HEK293 (cell line): Measurements from ENCODE around the gene EN1.
A peak's percentile ranks its signal among the peaks of the same experiment; 100 is the strongest.

Experiments used
- KLF8 ChIP-seq: fragments of 450-650 bp; formaldehyde crosslinking; IDR thresholded peaks from 2 replicates; pipeline ENCODE4 v1.5.1; 2016; ENCODE audit warnings: missing biosample characterization, missing genetic modification characterization
- OSR2 ChIP-seq: fragments of 450-650 bp; formaldehyde crosslinking; IDR thresholded peaks from 2 replicates; pipeline ENCODE4 v1.5.1; 2016; ENCODE audit warnings: missing biosample characterization, missing genetic modification characterization
- SETDB1 ChIP-seq: IDR thresholded peaks from one replicate; pipeline ENCODE4 v1.6.1; 2017; ENCODE audit warnings: mild to moderate bottlenecking, low read length, moderate library complexity, mixed read lengths; ENCODE audit not compliant: insufficient read length
- ZFP37 ChIP-seq: fragments of 450-650 bp; formaldehyde crosslinking; IDR thresholded peaks from 2 replicates; pipeline ENCODE4 v1.5.1; 2016; ENCODE audit warnings: missing biosample characterization, missing genetic modification characterization
- ZNF214 ChIP-seq: fragments of 450-650 bp; formaldehyde crosslinking; IDR thresholded peaks from 2 replicates; pipeline ENCODE4 v1.5.1; 2017; ENCODE audit warnings: missing biosample characterization, mild to moderate bottlenecking, missing genetic modification characterization, borderline replicate concordance
- ZNF335 ChIP-seq: fragments of 450-650 bp; formaldehyde crosslinking; conservative IDR thresholded peaks from 2 replicates; pipeline ENCODE4 v1.5.1; 2016; ENCODE audit warnings: missing biosample characterization, missing genetic modification characterization
- ZNF37A ChIP-seq: fragments of 450-650 bp; IDR thresholded peaks from 2 replicates; pipeline ENCODE4 v1.5.1; 2018; ENCODE audit warnings: missing biosample characterization, missing genetic modification characterization
- ZNF433 ChIP-seq: fragments of 450-650 bp; formaldehyde crosslinking; IDR thresholded peaks from 2 replicates; pipeline ENCODE4 v1.5.1; 2016; ENCODE audit warnings: missing biosample characterization, missing genetic modification characterization, low read depth
- ZNF48 ChIP-seq: fragments of 450-650 bp; formaldehyde crosslinking; IDR thresholded peaks from 2 replicates; pipeline ENCODE4 v1.5.1; 2016; ENCODE audit warnings: missing biosample characterization, missing genetic modification characterization
- ZNF558 ChIP-seq: fragments of 450-650 bp; formaldehyde crosslinking; IDR thresholded peaks from 2 replicates; pipeline ENCODE4 v1.5.1; 2016; ENCODE audit warnings: missing biosample characterization, missing genetic modification characterization
- ZNF658 ChIP-seq: fragments of 450-650 bp; formaldehyde crosslinking; IDR thresholded peaks from 2 replicates; pipeline ENCODE4; 2016; ENCODE audit warnings: missing biosample characterization, missing genetic modification characterization
- ZNF707 ChIP-seq: fragments of 450-650 bp; formaldehyde crosslinking; IDR thresholded peaks from 2 replicates; pipeline ENCODE4 v1.5.1; 2016; ENCODE audit warnings: missing biosample characterization, missing genetic modification characterization
- ZNF776 ChIP-seq: fragments of 450-650 bp; formaldehyde crosslinking; IDR thresholded peaks from 2 replicates; pipeline ENCODE4 v1.5.0; 2017; ENCODE audit warnings: missing biosample characterization, missing genetic modification characterization, borderline replicate concordance
- TF ChIP-seq, protein P1 (sequence below): fragments of 450-650 bp; formaldehyde crosslinking; IDR thresholded peaks from 2 replicates; pipeline ENCODE4 v1.5.1; 2016; ENCODE audit warnings: missing biosample characterization, missing genetic modification characterization
- TF ChIP-seq, protein P2 (sequence below): fragments of 450-650 bp; formaldehyde crosslinking; IDR thresholded peaks from 2 replicates; pipeline ENCODE4 v1.5.1; 2017; ENCODE audit warnings: missing biosample characterization, missing genetic modification characterization
- TF ChIP-seq, protein P3 (sequence below): fragments of 450-650 bp; formaldehyde crosslinking; conservative IDR thresholded peaks from 2 replicates; pipeline ENCODE4 v1.5.1; 2016; ENCODE audit warnings: low read depth, missing biosample characterization, missing genetic modification characterization
- TF ChIP-seq, protein P4 (sequence below): fragments of 450-650 bp; formaldehyde crosslinking; IDR thresholded peaks from 2 replicates; pipeline ENCODE4 v1.5.1; 2016; ENCODE audit warnings: missing biosample characterization, missing genetic modification characterization
- TF ChIP-seq, protein P5 (sequence below): fragments of 450-650 bp; formaldehyde crosslinking; IDR thresholded peaks from 2 replicates; pipeline ENCODE4 v1.5.1; 2016; ENCODE audit warnings: missing biosample characterization, missing genetic modification characterization
- TF ChIP-seq, protein P6 (sequence below): fragments of 450-650 bp; formaldehyde crosslinking; conservative IDR thresholded peaks from 2 replicates; pipeline ENCODE4 v1.5.1; 2016; ENCODE audit warnings: low read depth, missing biosample characterization, missing genetic modification characterization

The EN1 gene

DNA sequence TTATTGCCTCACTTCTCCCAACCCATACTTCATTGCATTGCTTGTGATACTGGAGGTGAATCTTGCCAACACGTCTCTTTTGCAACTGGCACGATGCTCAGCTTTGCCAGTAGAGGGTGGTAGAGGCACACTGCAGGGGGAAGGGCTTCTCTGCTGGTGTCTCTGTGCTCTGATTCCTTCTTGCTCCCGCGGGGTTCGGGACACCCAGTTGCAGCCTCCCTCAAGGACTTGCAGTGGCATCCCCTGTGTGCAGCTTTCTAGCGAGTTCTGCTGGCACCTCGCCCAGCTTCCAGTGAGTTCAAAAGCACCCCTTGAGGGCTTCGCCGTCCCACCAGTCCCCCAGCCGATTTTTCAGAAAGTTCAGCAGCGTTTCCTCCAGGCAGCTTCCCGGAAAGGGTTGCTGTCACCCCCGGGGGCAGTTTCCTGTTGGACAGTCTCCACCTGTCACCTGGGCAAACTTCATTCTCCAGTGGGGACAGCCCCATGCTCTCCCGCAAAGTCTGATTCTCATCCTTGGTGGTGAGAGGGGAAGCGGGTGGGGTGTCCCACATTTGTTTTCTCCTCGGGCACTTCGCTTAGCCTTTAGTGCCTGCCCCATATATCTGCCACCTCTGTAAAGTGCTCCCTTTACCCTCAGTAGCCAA lies 35.4 kb upstream of the EN1 start (continued):
- TF ChIP-seq, protein P1, sequence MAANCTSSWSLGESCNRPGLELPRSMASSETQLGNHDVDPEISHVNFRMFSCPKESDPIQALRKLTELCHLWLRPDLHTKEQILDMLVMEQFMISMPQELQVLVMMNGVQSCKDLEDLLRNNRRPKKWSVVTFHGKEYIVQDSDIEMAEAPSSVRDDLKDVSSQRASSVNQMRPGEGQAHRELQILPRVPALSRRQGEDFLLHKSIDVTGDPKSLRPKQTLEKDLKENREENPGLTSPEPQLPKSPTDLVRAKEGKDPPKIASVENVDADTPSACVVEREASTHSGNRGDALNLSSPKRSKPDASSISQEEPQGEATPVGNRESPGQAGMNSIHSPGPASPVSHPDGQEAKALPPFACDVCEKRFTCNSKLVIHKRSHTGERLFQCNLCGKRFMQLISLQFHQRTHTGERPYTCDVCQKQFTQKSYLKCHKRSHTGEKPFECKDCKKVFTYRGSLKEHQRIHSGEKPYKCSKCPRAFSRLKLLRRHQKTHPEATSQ (tag by site-specific recombination), result no peak
- TF ChIP-seq ZNF335 (tag by site-specific recombination), result no peak
- TF ChIP-seq ZNF558, result no peak
- TF ChIP-seq, protein P2, sequence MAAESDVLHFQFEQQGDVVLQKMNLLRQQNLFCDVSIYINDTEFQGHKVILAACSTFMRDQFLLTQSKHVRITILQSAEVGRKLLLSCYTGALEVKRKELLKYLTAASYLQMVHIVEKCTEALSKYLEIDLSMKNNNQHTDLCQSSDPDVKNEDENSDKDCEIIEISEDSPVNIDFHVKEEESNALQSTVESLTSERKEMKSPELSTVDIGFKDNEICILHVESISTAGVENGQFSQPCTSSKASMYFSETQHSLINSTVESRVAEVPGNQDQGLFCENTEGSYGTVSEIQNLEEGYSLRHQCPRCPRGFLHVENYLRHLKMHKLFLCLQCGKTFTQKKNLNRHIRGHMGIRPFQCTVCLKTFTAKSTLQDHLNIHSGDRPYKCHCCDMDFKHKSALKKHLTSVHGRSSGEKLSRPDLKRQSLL, result no peak
- no peak for TF ChIP-seq ZNF707 (tag by site-specific recombination)
- TF ChIP-seq, protein P3, sequence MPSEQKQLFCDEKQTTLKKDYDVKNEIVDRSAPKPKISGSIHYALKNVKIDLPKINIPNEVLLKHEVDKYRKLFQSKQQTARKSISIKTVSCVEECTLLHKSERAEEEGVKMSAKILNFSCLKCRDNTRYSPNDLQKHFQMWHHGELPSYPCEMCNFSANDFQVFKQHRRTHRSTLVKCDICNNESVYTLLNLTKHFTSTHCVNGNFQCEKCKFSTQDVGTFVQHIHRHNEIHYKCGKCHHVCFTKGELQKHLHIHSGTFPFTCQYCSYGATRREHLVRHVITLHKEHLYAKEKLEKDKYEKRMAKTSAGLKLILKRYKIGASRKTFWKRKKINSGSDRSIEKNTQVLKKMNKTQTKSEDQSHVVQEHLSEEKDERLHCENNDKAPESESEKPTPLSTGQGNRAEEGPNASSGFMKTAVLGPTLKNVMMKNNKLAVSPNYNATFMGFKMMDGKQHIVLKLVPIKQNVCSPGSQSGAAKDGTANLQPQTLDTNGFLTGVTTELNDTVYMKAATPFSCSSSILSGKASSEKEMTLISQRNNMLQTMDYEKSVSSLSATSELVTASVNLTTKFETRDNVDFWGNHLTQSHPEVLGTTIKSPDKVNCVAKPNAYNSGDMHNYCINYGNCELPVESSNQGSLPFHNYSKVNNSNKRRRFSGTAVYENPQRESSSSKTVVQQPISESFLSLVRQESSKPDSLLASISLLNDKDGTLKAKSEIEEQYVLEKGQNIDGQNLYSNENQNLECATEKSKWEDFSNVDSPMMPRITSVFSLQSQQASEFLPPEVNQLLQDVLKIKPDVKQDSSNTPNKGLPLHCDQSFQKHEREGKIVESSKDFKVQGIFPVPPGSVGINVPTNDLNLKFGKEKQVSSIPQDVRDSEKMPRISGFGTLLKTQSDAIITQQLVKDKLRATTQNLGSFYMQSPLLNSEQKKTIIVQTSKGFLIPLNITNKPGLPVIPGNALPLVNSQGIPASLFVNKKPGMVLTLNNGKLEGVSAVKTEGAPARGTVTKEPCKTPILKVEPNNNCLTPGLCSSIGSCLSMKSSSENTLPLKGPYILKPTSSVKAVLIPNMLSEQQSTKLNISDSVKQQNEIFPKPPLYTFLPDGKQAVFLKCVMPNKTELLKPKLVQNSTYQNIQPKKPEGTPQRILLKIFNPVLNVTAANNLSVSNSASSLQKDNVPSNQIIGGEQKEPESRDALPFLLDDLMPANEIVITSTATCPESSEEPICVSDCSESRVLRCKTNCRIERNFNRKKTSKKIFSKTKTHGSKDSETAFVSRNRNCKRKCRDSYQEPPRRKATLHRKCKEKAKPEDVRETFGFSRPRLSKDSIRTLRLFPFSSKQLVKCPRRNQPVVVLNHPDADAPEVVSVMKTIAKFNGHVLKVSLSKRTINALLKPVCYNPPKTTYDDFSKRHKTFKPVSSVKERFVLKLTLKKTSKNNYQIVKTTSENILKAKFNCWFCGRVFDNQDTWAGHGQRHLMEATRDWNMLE (tag by site-specific recombination), result no peak
- no peak for TF ChIP-seq ZNF214
- no peak for TF ChIP-seq ZNF48 (tag by site-specific recombination)
- TF ChIP-seq ZFP37 (tag by site-specific recombination), result no peak
- TF ChIP-seq, protein P4, sequence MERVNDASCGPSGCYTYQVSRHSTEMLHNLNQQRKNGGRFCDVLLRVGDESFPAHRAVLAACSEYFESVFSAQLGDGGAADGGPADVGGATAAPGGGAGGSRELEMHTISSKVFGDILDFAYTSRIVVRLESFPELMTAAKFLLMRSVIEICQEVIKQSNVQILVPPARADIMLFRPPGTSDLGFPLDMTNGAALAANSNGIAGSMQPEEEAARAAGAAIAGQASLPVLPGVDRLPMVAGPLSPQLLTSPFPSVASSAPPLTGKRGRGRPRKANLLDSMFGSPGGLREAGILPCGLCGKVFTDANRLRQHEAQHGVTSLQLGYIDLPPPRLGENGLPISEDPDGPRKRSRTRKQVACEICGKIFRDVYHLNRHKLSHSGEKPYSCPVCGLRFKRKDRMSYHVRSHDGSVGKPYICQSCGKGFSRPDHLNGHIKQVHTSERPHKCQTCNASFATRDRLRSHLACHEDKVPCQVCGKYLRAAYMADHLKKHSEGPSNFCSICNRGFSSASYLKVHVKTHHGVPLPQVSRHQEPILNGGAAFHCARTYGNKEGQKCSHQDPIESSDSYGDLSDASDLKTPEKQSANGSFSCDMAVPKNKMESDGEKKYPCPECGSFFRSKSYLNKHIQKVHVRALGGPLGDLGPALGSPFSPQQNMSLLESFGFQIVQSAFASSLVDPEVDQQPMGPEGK (tag by site-specific recombination), result no peak
- TF ChIP-seq SETDB1, result no peak
- TF ChIP-seq ZNF433, result no peak
- TF ChIP-seq, protein P5, sequence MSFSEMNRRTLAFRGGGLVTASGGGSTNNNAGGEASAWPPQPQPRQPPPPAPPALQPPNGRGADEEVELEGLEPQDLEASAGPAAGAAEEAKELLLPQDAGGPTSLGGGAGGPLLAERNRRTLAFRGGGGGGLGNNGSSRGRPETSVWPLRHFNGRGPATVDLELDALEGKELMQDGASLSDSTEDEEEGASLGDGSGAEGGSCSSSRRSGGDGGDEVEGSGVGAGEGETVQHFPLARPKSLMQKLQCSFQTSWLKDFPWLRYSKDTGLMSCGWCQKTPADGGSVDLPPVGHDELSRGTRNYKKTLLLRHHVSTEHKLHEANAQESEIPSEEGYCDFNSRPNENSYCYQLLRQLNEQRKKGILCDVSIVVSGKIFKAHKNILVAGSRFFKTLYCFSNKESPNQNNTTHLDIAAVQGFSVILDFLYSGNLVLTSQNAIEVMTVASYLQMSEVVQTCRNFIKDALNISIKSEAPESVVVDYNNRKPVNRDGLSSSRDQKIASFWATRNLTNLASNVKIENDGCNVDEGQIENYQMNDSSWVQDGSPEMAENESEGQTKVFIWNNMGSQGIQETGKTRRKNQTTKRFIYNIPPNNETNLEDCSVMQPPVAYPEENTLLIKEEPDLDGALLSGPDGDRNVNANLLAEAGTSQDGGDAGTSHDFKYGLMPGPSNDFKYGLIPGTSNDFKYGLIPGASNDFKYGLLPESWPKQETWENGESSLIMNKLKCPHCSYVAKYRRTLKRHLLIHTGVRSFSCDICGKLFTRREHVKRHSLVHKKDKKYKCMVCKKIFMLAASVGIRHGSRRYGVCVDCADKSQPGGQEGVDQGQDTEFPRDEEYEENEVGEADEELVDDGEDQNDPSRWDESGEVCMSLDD, result peak; percentile 50; the same call in 1 of the 2 replicates
- TF ChIP-seq KLF8 (tag by site-specific recombination), result no peak
- TF ChIP-seq ZNF37A, result no peak
- no peak for TF ChIP-seq ZNF776 (tag by site-specific recombination)
- TF ChIP-seq OSR2 (tag by site-specific recombination), result no peak
- TF ChIP-seq, protein P6, sequence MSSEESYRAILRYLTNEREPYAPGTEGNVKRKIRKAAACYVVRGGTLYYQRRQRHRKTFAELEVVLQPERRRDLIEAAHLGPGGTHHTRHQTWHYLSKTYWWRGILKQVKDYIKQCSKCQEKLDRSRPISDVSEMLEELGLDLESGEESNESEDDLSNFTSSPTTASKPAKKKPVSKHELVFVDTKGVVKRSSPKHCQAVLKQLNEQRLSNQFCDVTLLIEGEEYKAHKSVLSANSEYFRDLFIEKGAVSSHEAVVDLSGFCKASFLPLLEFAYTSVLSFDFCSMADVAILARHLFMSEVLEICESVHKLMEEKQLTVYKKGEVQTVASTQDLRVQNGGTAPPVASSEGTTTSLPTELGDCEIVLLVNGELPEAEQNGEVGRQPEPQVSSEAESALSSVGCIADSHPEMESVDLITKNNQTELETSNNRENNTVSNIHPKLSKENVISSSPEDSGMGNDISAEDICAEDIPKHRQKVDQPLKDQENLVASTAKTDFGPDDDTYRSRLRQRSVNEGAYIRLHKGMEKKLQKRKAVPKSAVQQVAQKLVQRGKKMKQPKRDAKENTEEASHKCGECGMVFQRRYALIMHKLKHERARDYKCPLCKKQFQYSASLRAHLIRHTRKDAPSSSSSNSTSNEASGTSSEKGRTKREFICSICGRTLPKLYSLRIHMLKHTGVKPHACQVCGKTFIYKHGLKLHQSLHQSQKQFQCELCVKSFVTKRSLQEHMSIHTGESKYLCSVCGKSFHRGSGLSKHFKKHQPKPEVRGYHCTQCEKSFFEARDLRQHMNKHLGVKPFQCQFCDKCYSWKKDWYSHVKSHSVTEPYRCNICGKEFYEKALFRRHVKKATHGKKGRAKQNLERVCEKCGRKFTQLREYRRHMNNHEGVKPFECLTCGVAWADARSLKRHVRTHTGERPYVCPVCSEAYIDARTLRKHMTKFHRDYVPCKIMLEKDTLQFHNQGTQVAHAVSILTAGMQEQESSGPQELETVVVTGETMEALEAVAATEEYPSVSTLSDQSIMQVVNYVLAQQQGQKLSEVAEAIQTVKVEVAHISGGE, result peak; percentile 79
- no peak for TF ChIP-seq ZNF658 (tag by site-specific recombination)
